ENCODE data around the gene ALCAM.

- no peak for TF ChIP-seq SMC3 (conservative IDR thresholded peaks at IDR 0.05; ENCODE audit: poor library complexity)
- TF ChIP-seq CTCF (IDR thresholded peaks at IDR 0.05; ENCODE audit: poor library complexity, severe bottlenecking), result no peak
- TF ChIP-seq RAD21 (conservative IDR thresholded peaks at IDR 0.05), result no peak
- TF ChIP-seq POLR2AphosphoS5 (IDR thresholded peaks at IDR 0.05), result no peak
- no peak for TF ChIP-seq MXI1 (conservative IDR thresholded peaks at IDR 0.05; ENCODE audit: poor library complexity, severe bottlenecking)
- no peak for TF ChIP-seq TAF1 (IDR thresholded peaks at IDR 0.05; ENCODE audit: low read depth)
Observed at GRCh38 chr3:105448338-105448982, 81.8 kb downstream of the ALCAM start.

Measured in neural cell (in vitro differentiated cells).